H9 (cell line): ENCODE results near the gene WDR54. TPM values are rescaled to one million over a fixed set of nuclear protein-coding genes. Genes with fewer than 3 reads are reported as not detected.
A peak's percentile ranks its signal among the peaks of the same experiment; 100 is the strongest.

Source experiments
- DNase-seq: peaks from one replicate; pipeline ENCODE4 v3.0.0-alpha.2; 2017
- H2AFZ ChIP-seq: one replicate; pipeline ENCODE4 v1.6.1; 2013; ENCODE audit warnings: mild to moderate bottlenecking, low read length, control low read depth, moderate library complexity
- H2AK5ac ChIP-seq: 2 replicates; pipeline ENCODE4 v1.6.1; 2013; ENCODE audit warnings: low read length, control low read depth, mixed read lengths; ENCODE audit not compliant: insufficient read length
- H2BK120ac ChIP-seq: one replicate; pipeline ENCODE4 v1.6.1; 2013; ENCODE audit warnings: low read depth, mild to moderate bottlenecking, low read length, control low read depth, inconsistent platforms; ENCODE audit not compliant: poor library complexity, severe bottlenecking
- H2BK12ac ChIP-seq: 2 replicates; pipeline ENCODE4 v1.6.1; 2013; ENCODE audit warnings: low read length, control low read depth, mixed read lengths, low read depth; ENCODE audit not compliant: insufficient read length
- H2BK15ac ChIP-seq: 2 replicates; pipeline ENCODE4 v1.6.1; 2013; ENCODE audit warnings: low read depth, low read length, control low read depth
- H2BK20ac ChIP-seq: one replicate; pipeline ENCODE4 v1.6.1; 2013; ENCODE audit warnings: low read depth, mild to moderate bottlenecking, low read length, control low read depth, inconsistent platforms; ENCODE audit not compliant: poor library complexity, severe bottlenecking
- H2BK5ac ChIP-seq: 2 replicates; pipeline ENCODE4 v1.6.1; 2013; ENCODE audit warnings: low read length, control low read depth, mixed read lengths; ENCODE audit not compliant: insufficient read length
- H3K14ac ChIP-seq: 2 replicates; pipeline ENCODE4 v1.6.1; 2013; ENCODE audit warnings: low read length, control low read depth; ENCODE audit not compliant: insufficient read depth
- H3K18ac ChIP-seq: 2 replicates; pipeline ENCODE4 v1.6.1; 2013; ENCODE audit warnings: low read depth, mild to moderate bottlenecking, mixed read lengths, low read length, control low read depth; ENCODE audit not compliant: insufficient read length
- H3K23ac ChIP-seq: 2 replicates; pipeline ENCODE4 v1.6.1; 2013; ENCODE audit warnings: low read length, control low read depth, mixed read lengths, low read depth; ENCODE audit not compliant: insufficient read length
- H3K23me2 ChIP-seq: 2 replicates; pipeline ENCODE4 v1.6.1; 2013; ENCODE audit warnings: low read depth, mild to moderate bottlenecking, mixed read lengths, low read length, control low read depth; ENCODE audit not compliant: insufficient read length, poor library complexity, severe bottlenecking
- H3K27ac ChIP-seq: 2 replicates; pipeline ENCODE4 v1.5.1; 2013; ENCODE audit warnings: low read length, control low read depth, mixed read lengths, low read depth; ENCODE audit not compliant: insufficient read length
- H3K27me3 ChIP-seq: 2 replicates; pipeline ENCODE4 v1.6.1; 2013; ENCODE audit warnings: low read length, control low read depth, inconsistent platforms; ENCODE audit not compliant: insufficient read depth
- H3K4ac ChIP-seq: 2 replicates; pipeline ENCODE4 v1.6.1; 2013; ENCODE audit warnings: low read depth, mild to moderate bottlenecking, control low read depth, inconsistent platforms, low read length, moderate library complexity
- H3K4me1 ChIP-seq: 2 replicates; pipeline ENCODE4 v1.6.1; 2013; ENCODE audit warnings: low read length, control low read depth, inconsistent platforms; ENCODE audit not compliant: insufficient read depth
- H3K4me2 ChIP-seq: 2 replicates; pipeline ENCODE4 v1.6.1; 2013; ENCODE audit warnings: low read length, control low read depth, mixed read lengths; ENCODE audit not compliant: insufficient read length, insufficient read depth
- H3K56ac ChIP-seq: 2 replicates; pipeline ENCODE4 v1.6.1; 2013; ENCODE audit warnings: low read depth, mild to moderate bottlenecking, mixed read lengths, low read length, control low read depth; ENCODE audit not compliant: insufficient read length
- H3K79me1 ChIP-seq: 2 replicates; pipeline ENCODE4 v1.6.1; 2013; ENCODE audit warnings: low read depth, mild to moderate bottlenecking, moderate library complexity, low read length, control low read depth, inconsistent platforms; ENCODE audit not compliant: insufficient read depth, poor library complexity, severe bottlenecking
- H3K79me2 ChIP-seq: 2 replicates; pipeline ENCODE4 v1.6.1; 2013; ENCODE audit warnings: low read length, control low read depth, inconsistent platforms; ENCODE audit not compliant: insufficient read depth
- H3K9ac ChIP-seq: 2 replicates; pipeline ENCODE4 v1.6.1; 2013; ENCODE audit warnings: low read length, control low read depth, mixed read lengths; ENCODE audit not compliant: insufficient read length; ENCODE audit errors: extremely low read depth
- H3K9me3 ChIP-seq: one replicate; pipeline ENCODE4 v1.6.1; 2013; ENCODE audit warnings: low read depth, low read length, inconsistent platforms; ENCODE audit not compliant: control insufficient read depth
- H3T11ph ChIP-seq: one replicate; pipeline ENCODE4 v1.6.1; 2013; ENCODE audit warnings: mild to moderate bottlenecking, low read length, control low read depth, inconsistent platforms
- H4K20me1 ChIP-seq: one replicate; pipeline ENCODE4 v1.6.1; 2013; ENCODE audit not compliant: control insufficient read depth, insufficient read length, insufficient read depth
- H4K5ac ChIP-seq: 2 replicates; pipeline ENCODE4 v1.6.1; 2013; ENCODE audit warnings: low read depth, mild to moderate bottlenecking, mixed read lengths, low read length, control low read depth; ENCODE audit not compliant: insufficient read length
- H4K8ac ChIP-seq: replicated peaks from 2 replicates; pipeline ENCODE4 v1.6.1; 2013; ENCODE audit warnings: low read length, control low read depth, mixed read lengths, low read depth; ENCODE audit not compliant: insufficient read length
- H4K91ac ChIP-seq: 2 replicates; pipeline ENCODE4 v1.6.1; 2013; ENCODE audit warnings: low read depth, mild to moderate bottlenecking, moderate library complexity, mixed read lengths, low read length, control low read depth; ENCODE audit not compliant: insufficient read length
- H3K27ac Mint-ChIP-seq, 3 experiments: 2 replicates in 2 of 3; 3 replicates in 1 of 3; pipeline ENCODE4 v1.8.0; 2020 to 2021; ENCODE audit warnings: mixed read lengths in 3 of 3, mild to moderate bottlenecking in 1 of 3, moderate library complexity in 1 of 3
- H3K27me3 Mint-ChIP-seq: 2 replicates; pipeline ENCODE4 v1.8.0; 2021; ENCODE audit warnings: low read depth, mild to moderate bottlenecking, moderate library complexity, mixed read lengths
- H3K36me3 Mint-ChIP-seq, 3 experiments: 2 replicates in 2 of 3; 3 replicates in 1 of 3; pipeline ENCODE4 v1.8.0; 2020 to 2021; ENCODE audit warnings: low read depth in 3 of 3, mixed read lengths in 3 of 3; ENCODE audit not compliant: insufficient read depth in 1 of 3
- H3K4me1 Mint-ChIP-seq, 2 experiments: 2 replicates each; pipeline ENCODE4 v1.8.0; 2020; ENCODE audit warnings: mixed read lengths in 2 of 2
- H3K4me3 Mint-ChIP-seq, 2 experiments: 2 replicates in 1 of 2; 3 replicates in 1 of 2; pipeline ENCODE4 v1.8.0; 2020 to 2021; ENCODE audit warnings: mild to moderate bottlenecking in 2 of 2, mixed read lengths in 2 of 2, moderate library complexity in 1 of 2
- H3K9me3 Mint-ChIP-seq, 2 experiments: 2 replicates in 1 of 2; 3 replicates in 1 of 2; pipeline ENCODE4 v1.8.0; 2020; ENCODE audit warnings: mild to moderate bottlenecking in 2 of 2, mixed read lengths in 2 of 2, moderate library complexity in 1 of 2
- CTCF ChIP-seq: fragments of 200-600 bp; sonication (generic); conservative IDR thresholded peaks from 3 replicates; pipeline ENCODE4 v1.8.0; 2021; ENCODE audit warnings: antibody characterized with exemption, mild to moderate bottlenecking
- WGBS: extraction: QIAGEN DNeasy Blood & Tissue Kit; methylation state at CpG from one replicate; pipeline ENCODE4 v1.1.7; 2013; ENCODE audit warnings: missing lambda C conversion rate, low lambda C conversion rate, mixed read lengths; ENCODE audit not compliant: insufficient read length; ENCODE audit errors: extremely low coverage; 5-methylcytosine and 5-hydroxymethylcytosine counted together
- total RNA-seq: library from RNA; stranded (reverse); gene quantifications from 2 replicates; pipeline ENCODE4 v1.2.1, GENCODE V29; 2021

Gene WDR54
- total RNA-seq, 1 experiment from 2014 or later = 66.4 TPM

DNA sequence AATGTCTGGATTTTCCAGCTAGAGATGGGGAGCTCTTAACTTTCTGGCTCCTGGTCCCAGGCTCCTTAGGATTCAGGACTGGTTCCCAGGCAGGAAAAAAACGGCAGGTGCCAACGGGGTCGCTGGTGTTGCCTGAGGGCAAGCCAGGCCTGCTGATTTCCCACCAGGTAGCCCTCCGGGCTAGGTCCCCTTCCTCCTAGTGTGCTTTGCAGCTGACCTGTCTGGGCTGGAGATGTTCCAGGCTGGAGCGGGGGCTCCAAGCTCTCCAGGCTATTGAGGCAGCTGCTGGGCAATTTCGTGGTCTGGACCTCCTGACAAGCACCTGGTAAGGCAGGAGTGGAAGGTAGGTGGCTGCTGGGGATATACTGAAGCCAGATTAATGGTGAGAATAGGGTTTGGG, 53.0 kb downstream of the WDR54 start:
- H3K9ac ChIP-seq = no peak overlapping the region
- DNase-seq = no peak
- H4K91ac ChIP-seq = no peak overlapping the region
- Mint-ChIP-seq H3K27me3 (peaks cover 3% of the 10 kb centered on the region), H3K4me1 (peaks cover 11 to 12% of the 10 kb centered on the region in 2 experiments), H3K9me3 (no peaks in the 10 kb centered on the region; a peak in 1 of 5 replicates), H3K36me3 (peaks cover 13 to 31% (median 23%) of the 10 kb centered on the region in 3 experiments), H3K4me3 (peak overlapping the region in 1 of 2 experiments; percentile 23; a peak in 1 of 5 replicates), H3K27ac (no peak overlapping the region)
- H2AK5ac ChIP-seq = no peak overlapping the region
- no peak overlapping the region for H3K23ac ChIP-seq
- H3K56ac ChIP-seq = no peak overlapping the region
- H2BK15ac ChIP-seq = no peak overlapping the region
- no peaks in the 10 kb centered on the region for H3K79me1 ChIP-seq
- WGBS = no CpG with 5 or more reads among the region's 6 CpGs
- peaks cover 8% of the 10 kb centered on the region for H3K23me2 ChIP-seq
- H4K20me1 ChIP-seq = no peaks in the 10 kb centered on the region
- no peak overlapping the region for H2BK20ac ChIP-seq
- H3K4ac ChIP-seq = no peak overlapping the region
- H3K9me3 ChIP-seq = no peaks in the 10 kb centered on the region
- no peak overlapping the region for H4K8ac ChIP-seq
- no peak overlapping the region for H3K14ac ChIP-seq
- H3K27me3 ChIP-seq = no peaks in the 10 kb centered on the region
- H2BK5ac ChIP-seq = no peak overlapping the region
- TF ChIP-seq CTCF = no peak
- H3K4me2 ChIP-seq = no peak overlapping the region
- no peak overlapping the region for H3K27ac ChIP-seq
- no peak overlapping the region for H3T11ph ChIP-seq
- no peak overlapping the region for H2BK120ac ChIP-seq
- H3K18ac ChIP-seq = no peak overlapping the region
- H3K79me2 ChIP-seq = no peaks in the 10 kb centered on the region
- no peak overlapping the region for H4K5ac ChIP-seq
- no peaks in the 10 kb centered on the region for H3K4me1 ChIP-seq
- H2AFZ ChIP-seq = no peak overlapping the region
- H2BK12ac ChIP-seq = no peak overlapping the region
